HG02943 (cell line): ENCODE data around the gene RPS16.

ENCODE experiments used
- ATAC-seq: cut with Tn5 transposase; IDR thresholded peaks from one replicate; pipeline ENCODE4 v1.9.1; 2021; ENCODE audit warnings: mild to moderate bottlenecking, low read depth, moderate library complexity; ENCODE audit not compliant: unreplicated experiment

RPS16 gene

DNA sequence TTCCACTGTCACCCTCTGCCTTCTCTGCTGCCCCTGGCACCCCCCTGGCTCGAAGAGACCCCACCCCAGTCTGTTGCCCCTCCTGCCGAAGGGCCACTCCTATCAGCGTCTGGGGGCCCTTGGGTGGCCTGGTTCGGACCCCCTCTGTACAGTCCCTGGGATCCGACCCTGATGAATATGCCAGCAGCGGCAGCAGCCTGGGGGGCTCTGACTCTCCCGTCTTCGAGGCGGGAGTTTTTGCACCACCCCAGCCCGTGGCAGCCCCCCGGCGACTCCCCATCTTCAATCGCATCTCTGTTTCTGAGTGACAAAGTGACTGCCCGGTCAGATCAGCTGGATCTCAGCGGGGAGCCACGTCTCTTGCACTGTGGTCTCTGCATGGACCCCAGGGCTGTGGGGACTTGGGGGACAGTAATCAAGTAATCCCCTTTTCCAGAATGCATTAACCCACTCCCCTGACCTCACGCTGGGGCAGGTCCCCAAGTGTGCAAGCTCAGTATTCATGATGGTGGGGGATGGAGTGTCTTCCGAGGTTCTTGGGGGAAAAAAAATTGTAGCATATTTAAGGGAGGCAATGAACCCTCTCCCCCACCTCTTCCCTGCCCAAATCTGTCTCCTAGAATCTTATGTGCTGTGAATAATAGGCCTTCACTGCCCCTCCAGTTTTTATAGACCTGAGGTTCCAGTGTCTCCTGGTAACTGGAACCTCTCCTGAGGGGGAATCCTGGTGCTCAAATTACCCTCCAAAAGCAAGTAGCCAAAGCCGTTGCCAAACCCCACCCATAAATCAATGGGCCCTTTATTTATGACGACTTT, 27.1 kb downstream of the RPS16 start:
- ATAC-seq, result no peak

DNA sequence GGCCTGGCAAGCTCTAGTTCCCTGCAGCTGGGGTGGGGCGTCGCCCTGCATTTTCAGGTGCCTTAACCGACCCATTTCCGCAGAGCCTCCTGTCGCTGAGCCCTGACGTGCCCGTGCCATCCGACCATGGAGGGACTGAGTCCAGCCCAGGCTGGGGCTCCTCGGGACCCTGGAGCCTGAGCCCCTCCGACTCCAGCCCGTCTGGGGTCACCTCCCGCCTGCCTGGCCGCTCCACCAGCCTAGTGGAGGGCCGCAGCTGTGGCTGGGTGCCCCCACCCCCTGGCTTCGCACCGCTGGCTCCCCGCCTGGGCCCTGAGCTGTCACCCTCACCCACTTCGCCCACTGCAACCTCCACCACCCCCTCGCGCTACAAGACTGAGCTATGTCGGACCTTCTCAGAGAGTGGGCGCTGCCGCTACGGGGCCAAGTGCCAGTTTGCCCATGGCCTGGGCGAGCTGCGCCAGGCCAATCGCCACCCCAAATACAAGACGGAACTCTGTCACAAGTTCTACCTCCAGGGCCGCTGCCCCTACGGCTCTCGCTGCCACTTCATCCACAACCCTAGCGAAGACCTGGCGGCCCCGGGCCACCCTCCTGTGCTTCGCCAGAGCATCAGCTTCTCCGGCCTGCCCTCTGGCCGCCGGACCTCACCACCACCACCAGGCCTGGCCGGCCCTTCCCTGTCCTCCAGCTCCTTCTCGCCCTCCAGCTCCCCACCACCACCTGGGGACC, 27.9 kb downstream of the RPS16 start:
- no peak for ATAC-seq

DNA sequence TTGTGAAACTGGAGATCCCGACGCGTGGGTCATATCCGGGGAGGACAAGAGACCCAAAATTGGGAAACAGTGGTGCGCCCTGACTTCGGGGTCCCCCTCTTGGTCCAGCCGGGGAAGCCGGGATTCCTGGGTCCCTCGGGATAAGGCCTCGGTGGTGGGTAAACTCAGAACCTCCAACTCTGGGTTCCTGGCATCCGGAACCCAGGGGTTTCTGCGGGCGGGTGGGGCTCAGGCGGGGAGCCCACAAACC, 28.4 kb downstream of the RPS16 start:
- ATAC-seq, result no peak

DNA sequence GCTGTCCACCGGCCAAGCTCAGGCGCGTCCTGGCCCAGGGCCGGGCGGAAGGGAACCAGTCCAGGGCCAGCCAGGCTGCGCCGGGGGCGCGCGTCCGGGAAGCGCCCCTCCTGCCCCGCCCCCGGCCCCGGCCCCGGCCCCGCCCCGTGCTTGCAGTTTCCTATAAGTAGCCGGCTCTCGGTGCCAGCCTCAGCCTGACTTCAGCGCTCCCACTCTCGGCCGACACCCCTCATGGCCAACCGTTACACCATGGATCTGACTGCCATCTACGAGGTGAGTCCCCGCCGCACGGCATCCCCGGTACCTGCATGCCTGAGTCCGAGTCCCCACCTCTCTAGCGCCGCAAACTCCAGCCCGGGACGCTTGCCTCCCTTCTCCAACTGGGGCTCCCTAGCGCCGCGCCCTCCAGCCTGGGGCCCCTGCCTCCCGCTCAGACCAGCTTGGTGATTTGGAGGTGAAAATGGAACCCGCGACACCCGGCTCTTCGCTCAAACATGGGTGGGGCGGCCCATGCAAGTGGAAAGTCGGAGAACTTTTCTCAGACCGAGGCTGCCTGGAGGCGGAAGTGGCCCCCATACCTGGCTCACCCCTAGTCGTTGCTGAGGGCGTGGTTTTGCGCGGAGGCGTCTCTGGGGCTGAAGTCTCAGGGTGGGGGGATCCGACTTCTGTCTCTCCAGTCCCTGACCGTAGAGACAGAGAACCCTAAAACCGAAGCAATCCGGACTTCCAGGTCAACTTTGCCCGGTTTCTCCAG, 28.9 kb downstream of the RPS16 start, which contains the start of gene ZFP36:
ZFP36 (plus strand) TSS at position 192 of the 754 bp plus-strand sequence; CDS start at position 250, 58 bp downstream.
- ATAC-seq, result no peak

DNA sequence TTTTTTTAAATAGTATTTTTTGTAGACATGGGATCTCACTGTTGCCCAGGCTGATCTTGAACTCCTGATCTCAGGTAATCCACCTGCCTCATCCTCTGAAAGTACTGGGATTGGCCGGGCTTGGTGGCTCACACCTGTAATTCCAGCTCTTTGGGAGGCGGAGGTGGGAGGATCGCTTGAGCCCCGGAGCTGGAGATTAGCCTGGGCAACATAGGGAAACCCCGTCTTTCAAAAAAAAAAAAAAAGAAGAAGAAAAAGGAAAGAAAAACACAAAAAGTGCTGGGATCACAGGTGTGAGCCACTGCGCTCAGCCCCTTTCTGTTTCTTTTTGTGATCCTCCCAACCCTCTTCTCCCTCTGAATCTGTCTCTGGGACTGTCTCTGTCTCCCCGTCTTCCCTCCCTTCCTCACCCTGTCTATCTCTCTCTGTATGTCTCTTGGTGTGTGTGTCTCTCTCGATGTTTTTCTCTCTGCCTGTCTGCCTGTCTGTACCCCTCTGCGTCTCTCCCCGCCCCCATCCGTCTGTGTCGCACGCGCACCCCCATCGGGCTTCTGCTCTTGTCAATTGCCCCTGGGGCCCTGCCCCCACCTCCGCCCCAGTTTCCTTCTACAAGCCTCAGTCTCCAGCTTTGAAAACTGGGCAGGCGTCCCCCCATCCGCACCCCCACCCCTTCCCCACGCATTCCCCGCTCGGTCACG, 29.6 kb downstream of the RPS16 start:
- no peak for ATAC-seq

DNA sequence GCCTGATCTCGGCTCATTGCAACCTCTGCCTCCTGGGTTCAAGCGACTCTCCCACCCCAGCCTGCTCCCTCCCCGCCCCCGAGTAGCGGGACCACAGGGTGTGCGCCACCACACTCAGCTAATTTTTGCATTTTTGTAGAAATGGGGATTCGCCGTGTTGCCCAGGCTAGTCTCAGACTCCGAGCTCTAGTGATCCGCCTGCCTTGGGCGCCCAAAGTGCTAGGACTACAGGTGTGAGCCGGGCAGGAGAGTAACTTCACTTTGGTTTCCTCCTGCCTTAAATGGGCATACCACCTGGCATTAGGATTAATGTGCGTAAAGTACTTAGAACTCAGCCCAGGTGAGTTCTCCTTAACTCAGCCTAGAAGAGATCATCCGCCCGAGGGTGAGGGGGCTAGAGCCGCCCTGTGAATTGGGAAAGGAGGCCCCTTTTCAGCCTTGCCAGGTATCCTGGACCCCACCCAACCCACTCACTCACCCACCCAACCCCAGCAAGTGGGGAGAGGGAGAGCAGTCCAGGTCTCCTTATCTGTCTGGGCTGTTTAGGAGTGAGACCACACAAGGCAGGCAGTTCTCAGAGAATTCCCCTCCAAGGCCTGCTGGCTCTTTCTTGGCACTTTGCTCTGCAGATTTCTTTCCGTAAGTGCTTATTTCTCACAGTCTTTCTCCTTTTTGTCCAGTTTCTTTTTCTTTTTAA, 30.3 kb downstream of the RPS16 start:
- ATAC-seq, result no peak

DNA sequence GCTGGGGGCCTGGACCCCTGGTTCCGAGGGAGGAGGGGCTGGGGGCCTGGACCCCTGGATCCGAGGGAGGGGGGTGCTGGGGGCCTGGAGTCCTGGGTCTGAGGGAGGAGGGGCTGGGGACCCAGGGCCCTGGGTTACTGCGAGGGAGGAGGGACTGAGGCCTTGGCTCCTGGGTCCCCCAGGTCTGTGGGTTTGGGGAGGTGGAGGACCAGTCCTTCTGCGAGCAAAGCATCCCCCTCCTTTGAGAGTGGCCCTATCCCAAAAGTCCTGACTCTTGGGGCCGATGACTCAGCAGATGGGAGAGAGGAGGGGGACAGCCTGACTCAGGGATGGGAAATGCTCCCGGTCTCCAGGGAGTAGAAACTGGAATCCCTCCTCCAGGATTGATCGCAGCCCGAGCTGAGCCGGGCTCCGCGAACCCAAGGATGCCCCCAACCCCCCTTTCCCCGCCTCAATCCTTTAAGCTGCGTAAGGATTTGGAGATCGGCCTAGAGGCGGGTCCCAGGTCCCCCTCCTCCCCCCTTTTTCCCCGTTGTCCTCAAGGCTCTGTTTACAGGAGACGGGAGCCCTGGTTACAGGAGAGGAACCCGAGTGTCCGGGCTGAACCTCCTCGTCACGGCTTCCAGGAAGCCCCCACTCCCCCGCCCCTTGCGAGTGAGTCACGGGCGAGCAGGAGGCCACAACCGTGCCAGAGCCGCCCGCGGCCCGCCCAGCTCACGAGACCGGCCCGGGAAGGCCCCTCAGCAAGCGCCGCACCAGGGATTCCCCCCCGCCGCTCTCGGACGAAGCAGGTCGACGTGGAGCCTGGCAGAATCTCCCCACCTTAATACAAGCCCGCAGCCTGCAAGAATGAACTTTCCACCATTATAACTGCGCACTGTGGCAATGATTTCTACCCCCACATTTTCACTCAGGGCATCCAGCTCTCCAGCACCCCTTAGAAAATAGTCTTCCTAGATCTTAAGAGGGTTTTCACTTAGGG, 32.1 kb downstream of the RPS16 start:
- no peak for ATAC-seq

DNA sequence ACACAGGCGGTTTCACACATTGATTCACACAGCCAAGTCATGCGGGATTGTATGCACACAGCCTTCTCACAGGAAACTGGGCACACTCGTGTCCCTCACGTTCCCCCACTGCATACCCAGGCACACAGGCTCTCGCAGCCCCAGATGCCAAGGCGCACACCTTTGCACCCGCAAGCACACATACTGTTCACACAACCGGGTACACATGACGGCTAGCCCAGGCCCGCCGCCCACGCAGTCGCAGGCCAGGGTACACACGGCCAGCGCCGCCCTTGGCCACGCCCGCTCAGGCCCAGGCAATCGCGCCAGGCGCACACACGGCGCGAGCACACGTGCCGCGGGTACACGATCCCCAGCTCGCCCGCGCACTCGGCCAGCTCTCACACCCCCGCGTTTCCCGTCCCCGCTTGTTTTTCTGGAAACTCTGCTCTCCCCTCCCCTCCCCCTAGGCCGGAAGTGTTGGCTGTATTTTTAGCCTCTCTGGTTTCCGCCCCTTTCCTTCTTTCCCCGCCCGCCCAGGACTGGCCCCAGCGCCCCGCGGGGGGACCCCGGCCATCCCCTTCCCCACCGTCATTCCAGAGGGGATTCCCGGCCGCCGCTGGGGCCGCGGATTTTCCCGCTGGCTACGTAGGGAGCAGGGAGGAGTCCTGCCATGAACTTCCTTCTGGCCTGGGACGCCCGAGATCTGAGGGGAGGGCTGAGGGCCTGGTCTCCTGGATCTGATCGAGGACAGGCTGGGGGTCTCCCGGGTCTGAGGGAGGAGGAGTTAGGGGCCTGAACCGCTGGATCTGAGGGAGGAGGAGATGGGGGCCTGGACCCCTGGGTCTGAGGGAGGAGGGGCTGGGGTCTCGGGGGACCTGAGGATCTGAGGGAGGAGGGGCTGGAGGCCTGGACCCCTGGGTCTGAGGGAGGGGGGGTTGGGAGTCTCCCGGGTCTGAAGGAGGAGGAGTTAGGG, 33.1 kb downstream of the RPS16 start:
- ATAC-seq, result no peak

DNA sequence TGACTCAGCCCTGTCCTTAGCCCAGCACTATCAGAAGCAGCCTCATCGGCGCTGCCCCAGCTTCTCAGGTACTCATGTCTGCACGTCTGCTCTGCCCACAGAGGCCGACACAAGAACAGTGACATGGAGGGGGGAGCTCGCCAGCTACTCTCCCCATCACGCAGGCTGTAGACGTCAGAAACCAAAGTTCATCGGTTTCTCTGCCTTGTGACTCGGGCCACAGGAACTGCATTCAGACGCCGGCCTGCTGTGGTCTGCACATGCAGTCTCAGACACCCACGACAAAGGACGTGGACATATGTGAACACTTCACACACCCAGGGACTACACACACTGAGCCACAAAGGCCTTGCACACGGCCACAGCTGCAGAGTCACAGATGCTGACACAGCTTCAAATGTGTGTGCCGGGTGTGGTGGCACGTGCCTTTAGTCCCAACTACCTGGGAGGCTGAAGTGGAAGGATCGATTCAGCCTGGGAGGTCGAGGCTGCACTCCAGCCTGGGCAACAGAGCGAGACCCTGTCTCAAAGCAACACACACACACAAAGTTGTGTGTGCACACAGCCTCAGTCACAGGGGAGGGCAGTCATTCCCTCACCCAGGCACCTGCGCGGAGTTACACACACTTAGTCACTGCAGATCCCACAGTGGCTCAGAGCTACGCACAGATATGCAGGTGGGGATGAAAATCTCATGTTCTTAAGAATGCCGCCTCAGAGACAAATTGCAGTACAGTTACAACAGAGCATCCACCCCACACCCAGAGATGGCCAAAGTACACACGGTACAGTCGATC, 34.0 kb downstream of the RPS16 start:
- ATAC-seq, result no peak

DNA sequence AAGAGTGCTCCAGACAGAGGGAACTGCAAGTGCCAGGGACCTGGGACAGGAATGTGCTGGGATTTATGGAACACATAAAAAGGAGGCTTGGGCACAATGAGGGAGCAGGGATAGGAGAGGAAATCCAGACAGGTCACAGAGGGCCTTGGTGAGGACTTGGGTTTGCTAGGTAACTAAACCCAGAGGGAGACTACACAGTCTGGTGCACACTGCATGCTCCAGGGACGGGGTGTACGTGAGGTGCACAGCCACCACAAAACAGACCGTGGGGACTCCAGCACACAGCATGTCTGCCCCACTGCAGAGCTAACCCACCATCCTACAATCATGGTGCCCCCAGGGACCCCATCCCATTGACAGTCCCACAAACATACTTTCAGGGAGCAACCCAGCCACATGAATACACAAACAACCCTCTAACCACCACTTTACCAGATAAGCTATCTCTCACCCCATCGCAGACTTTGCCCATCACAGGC, 34.6 kb downstream of the RPS16 start:
- no peak for ATAC-seq

DNA sequence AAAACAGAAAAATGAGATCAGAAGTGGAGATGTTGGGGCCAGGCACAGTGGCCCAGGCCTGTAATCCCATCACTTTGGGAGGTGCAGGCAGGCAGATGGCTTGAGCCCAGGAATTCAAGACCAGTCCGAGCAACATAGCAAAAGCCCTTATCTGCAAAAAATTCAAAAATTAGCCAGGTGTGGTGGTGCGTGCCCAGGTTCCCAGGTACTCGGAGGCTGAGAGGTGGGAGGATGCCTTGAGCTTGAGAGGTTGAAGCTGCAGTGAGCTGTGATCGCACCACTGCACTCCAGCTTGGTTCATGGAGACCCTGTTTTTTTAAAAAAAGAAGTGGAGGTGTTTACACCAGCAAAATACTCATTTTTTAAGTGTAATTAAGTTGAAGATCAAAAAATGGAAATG, 35.7 kb downstream of the RPS16 start:
- no peak for ATAC-seq

DNA sequence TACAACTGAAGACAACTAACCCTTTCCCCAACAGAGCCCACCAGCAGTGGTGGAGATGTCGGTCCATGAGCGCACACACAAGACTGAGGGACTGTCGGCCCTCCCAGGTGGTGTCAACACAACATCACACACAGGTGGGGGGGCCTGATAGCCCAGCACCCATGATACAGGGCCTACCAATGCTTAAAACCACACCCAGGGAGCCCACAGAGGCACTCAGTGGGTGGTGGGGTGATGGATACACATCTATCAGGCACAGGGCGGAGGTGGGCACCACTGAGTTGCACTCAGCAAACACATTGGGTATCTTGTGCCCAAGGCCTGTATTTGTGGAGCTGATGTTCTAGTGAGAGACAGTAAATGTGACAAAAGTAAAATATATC, 36.1 kb downstream of the RPS16 start:
- ATAC-seq, result no peak

DNA sequence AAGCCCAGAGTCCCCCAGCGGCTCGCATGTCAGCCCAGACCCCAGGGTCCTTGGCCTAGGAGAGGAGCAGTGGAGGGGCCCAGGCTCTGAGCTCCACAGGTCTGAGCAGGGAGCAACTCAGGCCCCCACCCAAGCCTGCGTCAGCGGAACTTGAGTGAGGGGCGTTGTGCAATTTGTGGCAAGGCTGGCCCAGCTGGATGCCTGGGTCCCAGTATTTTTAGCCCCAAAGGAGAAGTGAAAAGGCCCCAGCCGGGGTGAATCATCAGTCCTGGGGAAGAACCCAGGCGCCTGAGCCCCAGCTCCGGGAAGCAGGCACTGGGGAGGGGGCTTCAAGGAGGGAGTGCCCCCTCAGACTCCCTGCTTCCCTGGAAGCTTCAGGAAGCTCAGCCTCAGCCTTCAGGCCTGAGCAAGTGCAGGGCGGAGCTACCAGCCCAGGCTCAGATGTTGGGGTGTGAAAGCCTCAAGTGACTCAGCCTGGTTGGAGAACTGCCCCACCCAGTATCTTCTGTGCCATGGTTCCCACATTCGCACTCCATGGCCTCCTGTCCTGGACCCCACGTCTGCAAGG, 37.4 kb downstream of the RPS16 start:
- ATAC-seq, result no peak

DNA sequence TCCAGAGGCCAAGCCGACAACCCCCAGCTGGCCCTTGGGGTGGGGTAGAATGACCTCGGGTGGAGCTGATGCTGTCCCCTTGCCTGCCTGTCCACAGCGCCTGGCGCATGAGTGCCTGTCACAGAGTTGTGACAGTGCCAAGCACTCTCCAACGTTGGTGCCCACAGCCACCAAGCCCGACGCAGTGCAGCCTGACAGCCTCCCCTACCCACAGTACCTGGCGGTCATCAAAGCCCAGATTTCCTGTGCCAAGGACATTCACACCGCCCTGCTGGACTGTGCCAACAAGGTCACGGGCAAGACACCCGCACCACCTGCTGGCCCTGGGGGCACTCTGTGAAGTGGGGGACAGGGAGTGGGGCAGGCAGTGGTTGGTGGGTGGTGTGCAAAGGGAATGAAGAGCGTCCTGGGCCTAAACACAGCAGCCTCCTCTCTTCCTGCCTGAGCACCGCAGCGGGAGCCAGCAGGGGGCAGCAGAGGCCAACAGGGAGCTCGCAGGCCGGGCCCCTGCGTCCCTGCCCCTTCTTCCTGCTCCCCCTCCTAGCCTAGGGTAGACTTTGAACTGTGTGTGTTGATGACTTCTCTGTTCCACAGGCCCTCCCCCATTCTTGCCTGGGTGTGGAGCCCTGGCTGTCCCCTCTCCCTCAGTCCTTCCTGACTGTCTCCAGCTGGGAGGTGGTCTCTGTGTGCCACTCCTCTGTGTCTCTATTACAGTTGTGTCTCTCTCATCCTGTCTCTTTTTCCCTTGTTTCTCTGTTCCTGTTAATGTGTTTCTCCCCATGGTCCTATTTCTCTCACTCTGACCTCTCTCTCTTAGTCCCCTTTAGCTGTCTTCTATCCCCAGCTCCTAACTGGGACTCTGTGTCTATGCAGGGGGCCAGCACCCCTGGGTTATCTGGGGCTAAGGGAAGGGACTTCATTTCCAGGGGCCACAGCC, 38.1 kb downstream of the RPS16 start:
- no peak for ATAC-seq

DNA sequence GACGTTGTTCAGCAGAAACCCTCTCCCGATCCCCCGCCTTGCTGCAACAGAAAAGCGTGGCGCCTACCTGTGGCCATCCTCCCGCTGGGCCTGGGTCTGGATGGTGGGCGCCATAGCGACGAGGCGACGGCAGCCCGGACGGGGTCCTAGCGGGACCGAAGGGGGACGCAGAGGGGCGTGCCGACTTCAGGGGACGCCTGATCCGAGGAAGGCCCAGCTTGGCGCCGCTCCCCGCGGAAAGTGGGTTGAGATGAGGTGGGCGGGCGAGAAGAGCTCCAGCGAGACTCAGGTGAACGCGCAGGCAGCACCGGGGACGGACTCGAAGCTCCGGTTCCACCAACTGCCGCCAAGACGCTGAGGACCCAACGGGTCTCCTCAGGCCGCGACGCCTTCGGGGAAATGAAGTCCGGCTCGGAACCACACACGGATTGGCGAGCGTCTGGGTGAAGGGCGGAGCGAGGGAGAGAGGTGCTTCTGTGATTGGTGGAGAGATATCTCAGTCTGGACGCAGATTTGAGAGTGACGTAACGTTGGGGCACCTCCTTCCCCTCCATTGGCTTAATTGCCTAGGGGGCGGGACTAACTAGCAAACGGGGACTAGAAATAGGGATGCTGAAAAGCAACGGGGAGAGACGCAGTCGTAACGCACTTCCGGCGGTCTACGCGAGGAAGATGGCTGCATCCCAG, 44.9 kb downstream of the RPS16 start, which contains the start of the genes MED29 and PAF1:
MED29 (plus strand) TSS at position 628 of the 687 bp plus-strand sequence; CDS start at position 673, 45 bp downstream.
PAF1 (minus strand) TSS at position 356 of the 687 bp plus-strand sequence; CDS start at position 114, 242 bp downstream.
- ATAC-seq, result peak; percentile 88
